Right ventricle myocardium inferior (tissue), 1 donor: ENCODE results near the gene CD58. TPM values are rescaled to one million over a fixed set of nuclear protein-coding genes. Genes with fewer than 3 reads are reported as not detected.
A peak's percentile ranks its signal among the peaks of the same experiment; 100 is the strongest.
"Not testable (repeated sequence)": the region's sequence is repeated elsewhere in the genome, so short reads cannot be mapped to it uniquely, and the experiment has no call there.

Experiments used
- ATAC-seq: fragments of 200-7000 bp; cut with Tn5 transposase; one replicate; pipeline ENCODE4 v1.9.1; 2020; ENCODE audit warnings: mild to moderate bottlenecking, moderate library complexity
- DNase-seq: peaks from one replicate; pipeline ENCODE4 v3.0.0; 2021; ENCODE audit errors: missing footprints
- intact Hi-C: fragments of 100-400 bp; cut with DNase I; formaldehyde crosslinking; loops from one replicate; pipeline ENCODE4 v1.11.0; 2022
- long read RNA-seq: library from polyadenylated mRNA; unstranded; transcript quantifications from one replicate; pipeline ENCODE4 v2.0.0, GENCODE V29; 2021
- total RNA-seq: library from RNA; stranded (reverse); fragmentation: NEBNext Ultra II Directional; extraction: Animal tissue kit (Norgen Biotek cat#: 25700); gene quantifications from one replicate; pipeline ENCODE4 v1.2.1, GENCODE V29; 2021
- donor health status: DM: no; HTN: yes; CAD: no; lungs with severe emphysema.

Gene CD58
- 30.1 TPM for total RNA-seq
- long read RNA-seq, transcript CD58-202 (6 exons, 1,098 nt) = major isoform, 20 of 30 reads
- long read RNA-seq, partial matches to known transcripts = 1 of 30 reads
- long read RNA-seq, other reads (novel, unspliced or antisense) = 4 of 30 reads

GRCh38 chr1:116570358-116571214 lies at the start of gene CD58:
Gene CD58 (minus strand): TSS chr1:116571026. CDS start chr1:116570972, 54 bp downstream.
- intact Hi-C loops = loop anchor here (5.0 kb wide), 1 partner anchor 487 kb away; no protein-coding TSS in a partner anchor

GRCh38 chr1:116620392-116620791 lies 49.6 kb upstream of the CD58 start:
- ATAC-seq, intact Hi-C loops, DNase-seq: not testable (repeated sequence)

More at GRCh38 chr1:116570358-116571214, at the start of gene CD58:
- peak; percentile 97 for DNase-seq
- ATAC-seq = peak; percentile 94

GRCh38 chr1:116619106-116619505 lies 48.3 kb upstream of the CD58 start:
- intact Hi-C loops, ATAC-seq, DNase-seq: not testable (repeated sequence)

- intact Hi-C loops, ATAC-seq, DNase-seq: not testable (repeated sequence)
Observed at GRCh38 chr1:116617808-116618207, 47.0 kb upstream of the CD58 start.

- DNase-seq, intact Hi-C loops: not testable (repeated sequence)
- ATAC-seq = peak; percentile 52
Observed at GRCh38 chr1:116613825-116614224, 43.0 kb upstream of the CD58 start.

DNA sequence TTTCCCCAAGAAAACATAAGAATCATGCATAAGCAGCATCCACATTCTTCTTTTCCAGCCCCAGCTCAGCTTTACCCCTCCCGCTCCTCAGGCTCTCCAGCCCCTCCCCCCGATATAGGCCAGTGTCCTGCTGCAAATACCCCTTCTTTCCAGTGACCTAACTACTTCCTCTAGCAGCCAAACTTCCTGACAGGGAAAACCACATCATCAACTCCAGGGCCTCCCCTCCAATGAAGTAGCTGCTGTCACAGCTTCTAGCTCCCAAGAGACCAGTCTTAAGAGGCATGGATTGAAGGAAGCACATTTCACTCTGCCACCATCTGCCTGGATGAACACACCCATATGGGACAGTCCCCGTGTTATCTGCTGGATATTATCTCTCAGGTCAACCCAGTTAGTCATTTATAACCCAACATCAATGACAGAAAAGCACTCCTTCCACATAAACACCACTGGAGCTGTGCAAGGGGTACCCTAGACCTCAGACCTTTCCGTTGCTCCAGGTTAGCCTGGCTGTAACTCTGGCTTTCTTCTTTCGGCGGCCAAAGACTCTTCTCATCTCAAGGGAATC lies 39.1 kb upstream of the CD58 start:
- DNase-seq, ATAC-seq, intact Hi-C loops: not testable (repeated sequence)

DNA sequence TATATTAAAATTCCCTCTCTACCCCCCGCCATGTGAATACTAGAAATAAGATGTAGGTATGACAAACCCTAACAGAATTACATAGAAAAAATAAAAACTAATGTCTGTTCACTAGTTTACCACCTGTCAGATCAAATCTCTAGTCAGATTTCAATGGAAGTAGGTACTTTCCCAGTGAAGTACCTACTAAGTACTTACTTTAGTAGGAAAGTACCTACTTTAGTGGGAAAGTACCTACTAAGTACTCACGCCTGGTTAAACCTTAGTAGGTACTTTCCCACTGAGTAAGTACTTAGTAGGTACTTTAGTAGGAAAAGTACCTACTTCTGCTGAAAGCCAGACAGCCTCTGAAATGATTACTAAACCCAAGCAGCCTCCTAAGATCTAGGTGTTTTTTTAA lies 38.0 kb upstream of the CD58 start:
- DNase-seq, ATAC-seq, intact Hi-C loops: not testable (repeated sequence)

GRCh38 chr1:116608151-116608550 lies 37.3 kb upstream of the CD58 start:
- intact Hi-C loops, ATAC-seq, DNase-seq: not testable (repeated sequence)

- ATAC-seq = peak; percentile 36
- DNase-seq = not testable (repeated sequence)
Observed at GRCh38 chr1:116607463-116607862, 36.6 kb upstream of the CD58 start.

GRCh38 chr1:116606067-116606466 lies 35.2 kb upstream of the CD58 start:
- intact Hi-C loops = not testable (repeated sequence)
- DNase-seq = peak; percentile 75
- peak; percentile 47 for ATAC-seq

More at GRCh38 chr1:116607463-116607862, 36.6 kb upstream of the CD58 start:
- intact Hi-C loops = not testable (repeated sequence)

DNA sequence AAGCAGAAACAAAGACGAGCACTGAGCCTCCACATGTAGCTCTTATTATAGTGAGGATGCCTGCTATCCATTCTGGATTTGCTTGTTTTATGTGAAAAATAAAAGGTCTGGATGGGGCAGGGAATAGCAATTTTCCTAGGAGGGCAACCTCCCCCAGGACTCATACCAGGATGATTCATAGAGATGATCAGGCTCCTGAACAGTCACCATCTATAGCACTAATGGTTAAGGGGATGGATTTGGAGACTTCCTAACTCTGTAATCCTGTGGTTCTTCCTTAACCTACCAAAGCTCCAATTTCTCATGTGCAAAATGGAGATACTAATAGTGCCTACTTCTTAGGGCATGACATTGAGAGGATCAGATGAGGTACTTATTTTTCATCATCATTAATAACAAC lies 34.5 kb upstream of the CD58 start:
- ATAC-seq = no peak

DNA sequence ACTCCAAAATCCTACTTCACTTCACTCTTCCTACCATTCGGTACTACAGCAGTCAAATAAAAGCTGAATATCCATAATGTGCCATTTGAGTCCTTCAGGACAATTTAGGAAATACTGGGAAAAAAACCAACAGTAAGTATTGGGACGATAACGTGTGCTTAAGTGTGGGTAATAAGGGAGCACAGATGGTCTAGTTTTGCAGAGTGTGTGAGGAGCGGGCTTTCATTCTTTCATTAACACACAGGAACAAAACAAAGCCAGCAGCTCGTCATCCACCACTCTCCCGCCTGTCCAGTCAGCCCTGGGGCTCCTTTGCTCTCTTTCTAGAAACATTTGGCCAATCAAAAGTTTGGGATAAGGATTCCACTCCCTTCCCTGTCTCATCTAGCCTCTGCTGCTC lies 33.6 kb upstream of the CD58 start:
- ATAC-seq, DNase-seq, intact Hi-C loops: not testable (repeated sequence)

More for the DNA sequence above, 34.5 kb upstream of the CD58 start:
- DNase-seq = no peak
- intact Hi-C loops = no loop called here

- intact Hi-C loops, DNase-seq, ATAC-seq: not testable (repeated sequence)
Observed at GRCh38 chr1:116603646-116604045, 32.8 kb upstream of the CD58 start.

- intact Hi-C loops, ATAC-seq: not testable (repeated sequence)
Observed at GRCh38 chr1:116599369-116599768, 28.5 kb upstream of the CD58 start.

DNA sequence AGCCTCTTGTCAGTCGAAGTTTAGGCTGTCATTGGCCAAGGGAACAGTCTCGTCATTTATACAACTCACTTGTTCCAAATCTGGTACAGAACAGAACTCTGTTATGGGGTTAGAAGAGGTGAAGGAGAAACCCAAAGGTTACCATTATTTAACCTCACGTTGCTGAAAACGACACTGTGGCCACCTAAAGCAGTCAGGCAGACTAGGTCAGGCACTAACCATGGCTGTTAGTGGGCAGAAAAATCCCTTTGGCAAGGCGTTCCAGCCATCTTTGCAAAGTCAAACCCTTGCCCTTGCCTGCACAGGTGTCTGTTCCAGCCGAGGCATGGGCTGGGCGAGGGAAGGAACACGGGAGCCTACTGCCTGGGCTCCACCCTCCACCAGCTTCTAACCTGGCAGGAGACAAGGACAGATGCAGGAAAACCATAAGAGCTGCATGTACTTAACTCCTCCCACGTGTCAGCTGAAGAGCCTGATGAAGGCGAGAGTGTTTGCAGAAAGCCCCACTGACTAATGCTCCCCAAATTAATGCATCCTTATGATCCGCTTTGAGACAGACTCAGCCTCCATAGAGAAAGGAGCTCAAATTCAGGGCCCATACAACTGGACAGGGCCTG lies 27.7 kb upstream of the CD58 start:
- DNase-seq, ATAC-seq, intact Hi-C loops: not testable (repeated sequence)

More at GRCh38 chr1:116599369-116599768, 28.5 kb upstream of the CD58 start:
- not testable (repeated sequence) for DNase-seq

DNA sequence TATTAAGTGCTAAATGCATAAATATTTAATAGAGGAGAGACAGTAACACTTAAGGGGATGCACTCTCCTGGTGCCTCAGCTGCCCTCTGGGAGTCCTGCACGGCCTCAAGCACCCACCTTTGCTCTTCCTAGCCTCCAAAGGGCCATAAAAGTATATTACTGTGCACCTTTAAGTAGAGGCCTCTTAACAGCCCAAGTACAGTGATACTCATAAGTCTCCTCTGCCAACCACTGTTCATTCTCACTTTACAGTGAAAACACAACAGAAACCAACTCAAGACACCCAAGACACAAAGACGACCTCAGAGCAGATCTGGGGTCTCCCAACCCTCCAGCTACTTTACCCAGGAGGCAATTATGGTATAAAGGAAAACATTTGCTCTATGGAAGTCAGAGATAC lies 26.6 kb upstream of the CD58 start:
- not testable (repeated sequence) for ATAC-seq, DNase-seq
- intact Hi-C loops = loop anchor here (2.0 kb wide), 1 partner anchor 23 kb away; no protein-coding TSS in a partner anchor

DNA sequence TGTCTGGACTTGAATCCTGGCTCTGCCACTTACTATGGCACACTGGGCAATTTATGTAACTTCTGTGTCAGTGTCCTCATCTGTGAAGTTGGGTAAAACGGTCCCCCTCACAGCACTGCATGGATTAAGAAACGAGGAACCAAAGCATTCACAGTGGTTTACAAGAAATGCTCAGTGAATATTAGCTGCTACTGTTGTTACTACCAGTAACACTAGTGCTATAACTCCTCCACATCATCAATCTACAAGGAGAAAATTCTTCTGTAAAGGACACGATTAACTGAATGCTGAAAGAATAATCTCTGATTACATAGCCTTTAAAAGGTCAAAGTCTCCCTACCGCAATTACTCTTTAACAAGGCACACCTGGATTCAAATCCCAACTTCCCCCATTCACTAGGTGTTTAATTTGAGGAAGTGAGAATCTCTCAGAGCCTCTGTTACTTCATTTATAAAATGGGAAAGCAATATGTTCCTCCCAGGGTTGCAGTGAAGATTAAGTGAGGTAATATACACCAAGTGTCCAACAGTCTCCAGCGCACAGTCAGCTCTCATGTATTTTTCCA lies 26.0 kb upstream of the CD58 start:
- not testable (repeated sequence) for DNase-seq, ATAC-seq
- intact Hi-C loops = loop anchor here (2.0 kb wide), 1 partner anchor 22 kb away; no protein-coding TSS in a partner anchor
